Measurements from ENCODE around the gene IFT122.

IFT122 gene

GRCh38 chr3:129415830-129416229 lies 24.2 kb upstream of the IFT122 start:
- Histone ChIP-seq H3K36me3 (ENCODE audit: control insufficient read depth, insufficient read depth, low read length) (no peaks in the 10 kb centered on the region), H3K27ac (ENCODE audit: insufficient read depth, low read length, poor library complexity, severe bottlenecking) (no peak overlapping the region), H3K4me3 (ENCODE audit: insufficient read depth, low read depth, low read length, poor library complexity, severe bottlenecking) (no peak overlapping the region), H3K4me1 (ENCODE audit: control insufficient read depth, insufficient read depth, low read length, poor library complexity, severe bottlenecking) (no peaks in the 10 kb centered on the region), H3K9me3 (ENCODE audit: control insufficient read depth, low read length) (no peaks in the 10 kb centered on the region), H3K27me3 (replicated peaks; ENCODE audit: control insufficient read depth, insufficient read depth, low read length, poor library complexity, severe bottlenecking) (no peaks in the 10 kb centered on the region)
- DNase-seq = no peak

GRCh38 chr3:129416415-129416814 lies 23.6 kb upstream of the IFT122 start:
- no peak for DNase-seq
- Histone ChIP-seq H3K27me3 (replicated peaks; ENCODE audit: control insufficient read depth, insufficient read depth, low read length, poor library complexity, severe bottlenecking) (no peaks in the 10 kb centered on the region), H3K9me3 (ENCODE audit: control insufficient read depth, low read length) (no peaks in the 10 kb centered on the region), H3K36me3 (ENCODE audit: control insufficient read depth, insufficient read depth, low read length) (no peaks in the 10 kb centered on the region), H3K4me3 (ENCODE audit: insufficient read depth, low read depth, low read length, poor library complexity, severe bottlenecking) (no peak overlapping the region), H3K27ac (ENCODE audit: insufficient read depth, low read length, poor library complexity, severe bottlenecking) (no peak overlapping the region), H3K4me1 (ENCODE audit: control insufficient read depth, insufficient read depth, low read length, poor library complexity, severe bottlenecking) (no peaks in the 10 kb centered on the region)

- H3K4me1 ChIP-seq (ENCODE audit: control insufficient read depth, insufficient read depth, low read length, poor library complexity, severe bottlenecking) = no peaks in the 10 kb centered on the region
- no peak overlapping the region for H3K4me3 ChIP-seq (ENCODE audit: insufficient read depth, low read depth, low read length, poor library complexity, severe bottlenecking)
- DNase-seq = no peak
- H3K9me3 ChIP-seq (ENCODE audit: control insufficient read depth, low read length) = no peaks in the 10 kb centered on the region
- no peak overlapping the region for H3K27ac ChIP-seq (ENCODE audit: insufficient read depth, low read length, poor library complexity, severe bottlenecking)
- no peaks in the 10 kb centered on the region for H3K36me3 ChIP-seq (ENCODE audit: control insufficient read depth, insufficient read depth, low read length)
- no peaks in the 10 kb centered on the region for H3K27me3 ChIP-seq (replicated peaks; ENCODE audit: control insufficient read depth, insufficient read depth, low read length, poor library complexity, severe bottlenecking)
Measured at GRCh38 chr3:129417326-129417725, 22.7 kb upstream of the IFT122 start.

GRCh38 chr3:129418041-129418973 lies 21.7 kb upstream of the IFT122 start:
- no peaks in the 10 kb centered on the region for H3K36me3 ChIP-seq (ENCODE audit: control insufficient read depth, insufficient read depth, low read length)
- no peaks in the 10 kb centered on the region for H3K27me3 ChIP-seq (replicated peaks; ENCODE audit: control insufficient read depth, insufficient read depth, low read length, poor library complexity, severe bottlenecking)
- no peak overlapping the region for H3K27ac ChIP-seq (ENCODE audit: insufficient read depth, low read length, poor library complexity, severe bottlenecking)
- DNase-seq = no peak
- no peaks in the 10 kb centered on the region for H3K9me3 ChIP-seq (ENCODE audit: control insufficient read depth, low read length)
- H3K4me1 ChIP-seq (ENCODE audit: control insufficient read depth, insufficient read depth, low read length, poor library complexity, severe bottlenecking) = no peaks in the 10 kb centered on the region
- H3K4me3 ChIP-seq (ENCODE audit: insufficient read depth, low read depth, low read length, poor library complexity, severe bottlenecking) = no peak overlapping the region

- no peak for DNase-seq
- no peak overlapping the region for H3K4me3 ChIP-seq (ENCODE audit: insufficient read depth, low read depth, low read length, poor library complexity, severe bottlenecking)
- H3K27ac ChIP-seq (ENCODE audit: insufficient read depth, low read length, poor library complexity, severe bottlenecking) = no peak overlapping the region
- H3K4me1 ChIP-seq (ENCODE audit: control insufficient read depth, insufficient read depth, low read length, poor library complexity, severe bottlenecking) = no peaks in the 10 kb centered on the region
- no peaks in the 10 kb centered on the region for H3K36me3 ChIP-seq (ENCODE audit: control insufficient read depth, insufficient read depth, low read length)
- H3K9me3 ChIP-seq (ENCODE audit: control insufficient read depth, low read length) = no peaks in the 10 kb centered on the region
- no peaks in the 10 kb centered on the region for H3K27me3 ChIP-seq (replicated peaks; ENCODE audit: control insufficient read depth, insufficient read depth, low read length, poor library complexity, severe bottlenecking)
Measured at GRCh38 chr3:129419476-129419875, 20.5 kb upstream of the IFT122 start.

- H3K27ac ChIP-seq (ENCODE audit: insufficient read depth, low read length, poor library complexity, severe bottlenecking) = no peak overlapping the region
- no peak overlapping the region for H3K4me3 ChIP-seq (ENCODE audit: insufficient read depth, low read depth, low read length, poor library complexity, severe bottlenecking)
- H3K36me3 ChIP-seq (ENCODE audit: control insufficient read depth, insufficient read depth, low read length) = no peaks in the 10 kb centered on the region
- H3K4me1 ChIP-seq (ENCODE audit: control insufficient read depth, insufficient read depth, low read length, poor library complexity, severe bottlenecking) = no peaks in the 10 kb centered on the region
- no peaks in the 10 kb centered on the region for H3K9me3 ChIP-seq (ENCODE audit: control insufficient read depth, low read length)
- no peaks in the 10 kb centered on the region for H3K27me3 ChIP-seq (replicated peaks; ENCODE audit: control insufficient read depth, insufficient read depth, low read length, poor library complexity, severe bottlenecking)
- no peak for DNase-seq
Measured at GRCh38 chr3:129421236-129421883, 18.7 kb upstream of the IFT122 start.

GRCh38 chr3:129421988-129422745 lies 17.9 kb upstream of the IFT122 start:
- no peaks in the 10 kb centered on the region for H3K27me3 ChIP-seq (replicated peaks; ENCODE audit: control insufficient read depth, insufficient read depth, low read length, poor library complexity, severe bottlenecking)
- no peak overlapping the region for H3K27ac ChIP-seq (ENCODE audit: insufficient read depth, low read length, poor library complexity, severe bottlenecking)
- no peaks in the 10 kb centered on the region for H3K9me3 ChIP-seq (ENCODE audit: control insufficient read depth, low read length)
- H3K4me1 ChIP-seq (ENCODE audit: control insufficient read depth, insufficient read depth, low read length, poor library complexity, severe bottlenecking) = no peaks in the 10 kb centered on the region
- no peak overlapping the region for H3K4me3 ChIP-seq (ENCODE audit: insufficient read depth, low read depth, low read length, poor library complexity, severe bottlenecking)
- H3K36me3 ChIP-seq (ENCODE audit: control insufficient read depth, insufficient read depth, low read length) = no peaks in the 10 kb centered on the region
- DNase-seq = no peak

GRCh38 chr3:129422897-129423296 lies 17.1 kb upstream of the IFT122 start:
- H3K4me1 ChIP-seq (ENCODE audit: control insufficient read depth, insufficient read depth, low read length, poor library complexity, severe bottlenecking) = peaks cover under 1% of the 10 kb centered on the region
- no peaks in the 10 kb centered on the region for H3K27me3 ChIP-seq (replicated peaks; ENCODE audit: control insufficient read depth, insufficient read depth, low read length, poor library complexity, severe bottlenecking)
- no peak overlapping the region for H3K4me3 ChIP-seq (ENCODE audit: insufficient read depth, low read depth, low read length, poor library complexity, severe bottlenecking)
- H3K36me3 ChIP-seq (ENCODE audit: control insufficient read depth, insufficient read depth, low read length) = no peaks in the 10 kb centered on the region
- H3K27ac ChIP-seq (ENCODE audit: insufficient read depth, low read length, poor library complexity, severe bottlenecking) = no peak overlapping the region
- no peak for DNase-seq
- no peaks in the 10 kb centered on the region for H3K9me3 ChIP-seq (ENCODE audit: control insufficient read depth, low read length)

- Histone ChIP-seq H3K4me3 (ENCODE audit: insufficient read depth, low read depth, low read length, poor library complexity, severe bottlenecking) (no peak overlapping the region), H3K36me3 (ENCODE audit: control insufficient read depth, insufficient read depth, low read length) (no peaks in the 10 kb centered on the region), H3K27me3 (replicated peaks; ENCODE audit: control insufficient read depth, insufficient read depth, low read length, poor library complexity, severe bottlenecking) (no peaks in the 10 kb centered on the region), H3K4me1 (ENCODE audit: control insufficient read depth, insufficient read depth, low read length, poor library complexity, severe bottlenecking) (peaks cover 7% of the 10 kb centered on the region), H3K27ac (ENCODE audit: insufficient read depth, low read length, poor library complexity, severe bottlenecking) (no peak overlapping the region), H3K9me3 (ENCODE audit: control insufficient read depth, low read length) (no peaks in the 10 kb centered on the region)
- no peak for DNase-seq
Measured at GRCh38 chr3:129424185-129424841, 15.7 kb upstream of the IFT122 start.
